Measurements from ENCODE around the gene ISM1. TPM values are rescaled to one million over a fixed set of nuclear protein-coding genes. Genes with fewer than 3 reads are reported as not detected.
A peak's percentile ranks its signal among the peaks of the same experiment; 100 is the strongest.

Gene ISM1
- total and polyA plus RNA-seq, 10 donors: 0.46 to 19.5 (median 10.6) TPM

DNA sequence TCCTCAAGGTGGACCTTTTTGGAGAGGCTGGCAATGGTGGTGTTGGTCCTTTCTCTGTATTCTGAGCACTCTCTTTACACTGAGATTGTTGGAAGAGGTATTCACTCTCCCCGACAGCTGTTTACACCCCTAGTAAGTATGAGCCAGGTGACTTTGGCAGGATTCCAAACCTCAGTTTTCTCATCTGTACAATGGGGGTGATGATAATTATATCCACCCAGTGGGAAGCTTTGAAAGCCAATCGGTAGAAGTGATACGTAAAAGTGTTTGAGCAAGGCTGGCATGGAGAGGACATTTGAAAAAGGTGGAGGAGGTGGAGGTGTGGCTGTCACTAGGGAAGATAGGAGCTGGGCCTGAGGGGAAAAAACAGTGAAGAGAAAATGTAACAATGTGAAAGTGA is 35.5 kb downstream of the ISM1 start:
- Histone ChIP-seq H3K27ac (no peak overlapping the region), H3K4me1 (no peaks in the 10 kb centered on the region), H3K27me3 (replicated peaks in 1 of 7) (no peaks in the 10 kb centered on the region), H3K9me3 (no peaks in the 10 kb centered on the region), H3K36me3 (no peaks in the 10 kb centered on the region), H3K4me3 (no peak overlapping the region)
- no peak for DNase-seq
- WGBS, 5 donors: 85 to 94% (median 94%) methylated on average over 3 of the region's 3 CpGs
- intact Hi-C loops (cut with DNase I; ENCODE audit: low total_unique reads): no loop called here
- TF ChIP-seq POLR2A (IDR thresholded peaks at IDR 0.05) (no peak), POLR2AphosphoS5 (IDR thresholded peaks at IDR 0.05) (no peak)
- TF ChIP-seq, protein P1, sequence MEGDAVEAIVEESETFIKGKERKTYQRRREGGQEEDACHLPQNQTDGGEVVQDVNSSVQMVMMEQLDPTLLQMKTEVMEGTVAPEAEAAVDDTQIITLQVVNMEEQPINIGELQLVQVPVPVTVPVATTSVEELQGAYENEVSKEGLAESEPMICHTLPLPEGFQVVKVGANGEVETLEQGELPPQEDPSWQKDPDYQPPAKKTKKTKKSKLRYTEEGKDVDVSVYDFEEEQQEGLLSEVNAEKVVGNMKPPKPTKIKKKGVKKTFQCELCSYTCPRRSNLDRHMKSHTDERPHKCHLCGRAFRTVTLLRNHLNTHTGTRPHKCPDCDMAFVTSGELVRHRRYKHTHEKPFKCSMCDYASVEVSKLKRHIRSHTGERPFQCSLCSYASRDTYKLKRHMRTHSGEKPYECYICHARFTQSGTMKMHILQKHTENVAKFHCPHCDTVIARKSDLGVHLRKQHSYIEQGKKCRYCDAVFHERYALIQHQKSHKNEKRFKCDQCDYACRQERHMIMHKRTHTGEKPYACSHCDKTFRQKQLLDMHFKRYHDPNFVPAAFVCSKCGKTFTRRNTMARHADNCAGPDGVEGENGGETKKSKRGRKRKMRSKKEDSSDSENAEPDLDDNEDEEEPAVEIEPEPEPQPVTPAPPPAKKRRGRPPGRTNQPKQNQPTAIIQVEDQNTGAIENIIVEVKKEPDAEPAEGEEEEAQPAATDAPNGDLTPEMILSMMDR (IDR thresholded peaks at IDR 0.05 in 8 of 11, conservative IDR thresholded peaks at IDR 0.05 in 3 of 11): no peak

DNA sequence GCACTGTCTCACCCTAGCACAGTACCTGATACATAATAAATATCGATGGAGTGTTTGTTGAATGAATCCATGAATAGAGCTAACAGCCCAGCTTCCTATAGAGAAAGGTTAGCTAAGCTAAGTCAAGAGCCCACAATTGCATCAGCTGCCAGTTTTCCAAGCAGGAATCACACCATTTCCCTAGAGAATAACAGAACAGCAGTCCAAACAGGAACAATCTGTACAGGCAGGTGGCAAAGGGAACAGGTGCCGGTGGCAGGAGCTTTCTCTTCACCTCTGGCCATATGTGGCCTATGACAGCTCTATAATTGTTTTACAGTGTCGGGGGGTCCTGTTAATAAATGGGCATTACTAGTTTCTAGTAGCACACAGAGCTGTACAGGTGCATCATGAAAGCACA is 38.8 kb downstream of the ISM1 start:
- no peak for DNase-seq
- WGBS, 5 donors: 85 to 100% (median 93%) methylated on average over 1 to 3 of the region's 3 CpGs
- no peak overlapping the region for H3K4me3 ChIP-seq
- H3K4me1 ChIP-seq: no peaks in the 10 kb centered on the region
- no peak overlapping the region for H3K27ac ChIP-seq
- TF ChIP-seq, protein P1 (IDR thresholded peaks at IDR 0.05 in 8 of 11, conservative IDR thresholded peaks at IDR 0.05 in 3 of 11): no peak
- TF ChIP-seq POLR2AphosphoS5 (IDR thresholded peaks at IDR 0.05) (no peak), POLR2A (IDR thresholded peaks at IDR 0.05) (no peak)
- H3K27me3 ChIP-seq (replicated peaks in 1 of 7): no peaks in the 10 kb centered on the region
- H3K36me3 ChIP-seq: no peaks in the 10 kb centered on the region
- H3K9me3 ChIP-seq: no peaks in the 10 kb centered on the region
- intact Hi-C loops (cut with DNase I; ENCODE audit: low total_unique reads): no loop called here

DNA sequence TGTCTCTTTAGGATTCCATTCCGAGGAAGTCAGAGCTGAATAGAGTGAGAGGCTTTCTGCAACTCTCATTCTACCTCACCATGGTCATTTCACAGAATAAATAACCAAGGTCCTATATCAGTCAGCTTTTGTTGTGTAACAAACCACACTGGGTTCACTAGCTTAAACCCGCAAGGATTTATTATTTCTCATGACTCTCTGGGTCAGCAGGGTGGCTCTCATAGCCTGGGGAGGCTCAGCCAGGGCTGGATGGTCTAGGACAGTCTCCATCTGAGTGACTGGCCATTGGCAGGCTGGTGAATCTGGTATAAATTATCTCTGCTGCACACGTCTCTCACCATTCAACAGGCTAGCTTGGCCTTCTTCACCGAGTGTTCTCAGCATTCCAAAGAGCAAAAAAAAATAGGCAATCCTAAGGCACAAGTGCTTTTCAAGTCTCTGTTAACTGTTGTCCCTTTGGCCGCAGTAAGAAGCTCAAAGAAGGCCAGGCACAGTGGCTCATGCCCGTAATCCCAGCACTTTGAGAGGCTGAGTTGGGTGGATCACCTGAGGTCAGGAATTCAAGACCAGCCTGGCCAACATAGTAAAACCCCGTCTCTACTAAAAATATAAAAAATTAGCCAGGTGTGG is 39.7 kb downstream of the ISM1 start:
- Histone ChIP-seq H3K27ac (no peak overlapping the region), H3K4me1 (no peaks in the 10 kb centered on the region), H3K9me3 (no peaks in the 10 kb centered on the region), H3K4me3 (no peak overlapping the region), H3K36me3 (no peaks in the 10 kb centered on the region), H3K27me3 (replicated peaks in 1 of 7) (no peaks in the 10 kb centered on the region)
- intact Hi-C loops (cut with DNase I; ENCODE audit: low total_unique reads): no loop called here
- 85 to 92% (median 87%) methylated on average over 7 of the region's 7 CpGs for WGBS, 5 donors
- TF ChIP-seq, protein P1 (IDR thresholded peaks at IDR 0.05 in 8 of 11, conservative IDR thresholded peaks at IDR 0.05 in 3 of 11): no peak
- TF ChIP-seq POLR2A (IDR thresholded peaks at IDR 0.05) (no peak), POLR2AphosphoS5 (IDR thresholded peaks at IDR 0.05) (no peak)
- no peak for DNase-seq

GRCh38 chr20:13261460-13262301 is 40.6 kb downstream of the ISM1 start:
- WGBS, 5 donors: 82 to 91% (median 86%) methylated on average over 8 of the region's 8 CpGs
- no peak for TF ChIP-seq POLR2AphosphoS5 (IDR thresholded peaks at IDR 0.05)
- TF ChIP-seq, protein P1 (IDR thresholded peaks at IDR 0.05 in 8 of 11, conservative IDR thresholded peaks at IDR 0.05 in 3 of 11): peak; percentile 13 to 72 (median 48)
- no peak for TF ChIP-seq POLR2A (IDR thresholded peaks at IDR 0.05)
- intact Hi-C loops (cut with DNase I; ENCODE audit: low total_unique reads): no loop called here
- H3K9me3 ChIP-seq: no peaks in the 10 kb centered on the region
- no peaks in the 10 kb centered on the region for H3K4me1 ChIP-seq
- no peaks in the 10 kb centered on the region for H3K36me3 ChIP-seq
- DNase-seq: no peak
- no peaks in the 10 kb centered on the region for H3K27me3 ChIP-seq (replicated peaks in 1 of 7)
- H3K4me3 ChIP-seq: no peak overlapping the region
- H3K27ac ChIP-seq: no peak overlapping the region
